Ishikawa (cell line): ENCODE results near the gene COL23A1.

ENCODE experiments used
- CEBPB ChIP-seq: IDR thresholded peaks from 2 replicates; pipeline ENCODE4 v1.6.1; 2012
- CREB1 ChIP-seq: IDR thresholded peaks from 2 replicates; pipeline ENCODE4 v1.6.1; 2012; ENCODE audit warnings: low read depth
- EP300 ChIP-seq: IDR thresholded peaks from 2 replicates; pipeline ENCODE4 v1.6.1; 2012; ENCODE audit warnings: borderline replicate concordance
- RAD21 ChIP-seq: IDR thresholded peaks from 2 replicates; pipeline ENCODE4 v1.6.1; 2012; ENCODE audit warnings: low read depth
- REST ChIP-seq: IDR thresholded peaks from 2 replicates; pipeline ENCODE4 v1.6.1; 2012; ENCODE audit warnings: low read depth, mild to moderate bottlenecking
- TAF1 ChIP-seq: IDR thresholded peaks from 2 replicates; pipeline ENCODE4 v1.6.1; 2012; ENCODE audit warnings: low read depth, mild to moderate bottlenecking
- TCF12 ChIP-seq: IDR thresholded peaks from 2 replicates; pipeline ENCODE4 v1.6.1; 2012; ENCODE audit warnings: low read depth
- TEAD4 ChIP-seq: IDR thresholded peaks from 2 replicates; pipeline ENCODE4 v1.6.1; 2012
- ZBTB7A ChIP-seq: IDR thresholded peaks from 2 replicates; pipeline ENCODE4 v1.6.1; 2012; ENCODE audit warnings: low read depth
- TF ChIP-seq, protein P1 (sequence below): IDR thresholded peaks from 2 replicates; pipeline ENCODE4 v1.6.1; 2012

DNA sequence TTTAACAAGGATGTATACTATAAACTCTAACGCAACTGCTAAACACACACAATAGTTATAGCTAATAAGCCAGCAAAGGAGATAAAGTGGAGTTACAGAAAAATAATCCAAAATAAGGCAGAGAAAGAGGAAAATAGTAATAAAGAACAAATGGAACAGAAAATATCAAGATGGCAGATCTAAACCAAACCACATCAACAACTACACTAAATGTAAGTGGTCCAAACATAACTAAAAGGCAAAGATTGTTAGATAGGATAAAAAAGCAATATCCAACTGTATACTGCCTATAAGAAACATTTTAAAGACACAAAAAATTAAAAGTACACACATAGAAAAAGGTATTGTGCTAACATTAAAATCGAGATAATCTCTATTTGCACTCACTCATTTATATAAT is 5.6 kb upstream of the COL23A1 start:
- TF ChIP-seq CREB1 (no peak), RAD21 (no peak), TEAD4 (no peak), EP300 (no peak), TAF1 (no peak), REST (no peak), TCF12 (no peak), CEBPB (no peak), ZBTB7A (no peak)
- TF ChIP-seq, protein P1, sequence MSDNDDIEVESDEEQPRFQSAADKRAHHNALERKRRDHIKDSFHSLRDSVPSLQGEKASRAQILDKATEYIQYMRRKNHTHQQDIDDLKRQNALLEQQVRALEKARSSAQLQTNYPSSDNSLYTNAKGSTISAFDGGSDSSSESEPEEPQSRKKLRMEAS = no peak
